CD14-positive monocyte (primary cell): ENCODE measurements around the gene MAP3K7CL. TPM values are rescaled to one million over a fixed set of nuclear protein-coding genes. Genes with fewer than 3 reads are reported as not detected.

ENCODE experiments used
- DNase-seq, 3 donors: peaks; one replicate each; pipeline ENCODE4 v3.0.0-alpha.2; 2011 to 2022
- H2AFZ ChIP-seq: 2 replicates; pipeline ENCODE4 v1.6.0; 2012; ENCODE audit warnings: mild to moderate bottlenecking, low read depth, low read length, inconsistent platforms; ENCODE audit not compliant: insufficient read depth, poor library complexity, severe bottlenecking
- H3K27ac ChIP-seq, 2 donors: 1 replicate in 1 of 2; 2 replicates in 1 of 2; pipeline ENCODE4 v1.5.1; 2012 to 2013; ENCODE audit warnings: low read length in 2 of 2, control low read depth in 1 of 2, inconsistent platforms in 1 of 2, low read depth in 1 of 2, mild to moderate bottlenecking in 1 of 2
- H3K27me3 ChIP-seq, 2 donors: one replicate each; pipeline versions ENCODE4 v1.6.0 to v1.6.1; 2011 to 2013; ENCODE audit warnings: low read length in 2 of 2; ENCODE audit not compliant: control insufficient read depth in 2 of 2, insufficient read depth in 2 of 2
- H3K36me3 ChIP-seq, 2 donors: replicated peaks in 1 of 2; 1 replicate in 1 of 2; 2 replicates in 1 of 2; pipeline versions ENCODE4 v1.5.1 to v1.6.1; 2012 to 2013; ENCODE audit warnings: low read length in 2 of 2, control low read depth in 1 of 2, inconsistent platforms in 1 of 2, mild to moderate bottlenecking in 1 of 2; ENCODE audit not compliant: insufficient read depth in 2 of 2, control insufficient read depth in 1 of 2
- H3K4me1 ChIP-seq, 2 donors: 1 replicate in 1 of 2; 2 replicates in 1 of 2; pipeline versions ENCODE4 v1.5.1 to v1.6.1; 2012 to 2013; ENCODE audit warnings: low read length in 2 of 2, control low read depth in 1 of 2, inconsistent platforms in 1 of 2, mild to moderate bottlenecking in 1 of 2, moderate library complexity in 1 of 2; ENCODE audit not compliant: insufficient read depth in 2 of 2, control insufficient read depth in 1 of 2
- H3K4me2 ChIP-seq: replicated peaks from 2 replicates; pipeline ENCODE3; 2012; ENCODE audit warnings: low read length, moderate library complexity, mild to moderate bottlenecking; ENCODE audit not compliant: poor library complexity, severe bottlenecking; ENCODE audit errors: extremely low read depth
- H3K4me3 ChIP-seq, 3 experiments: fragments of 200-600 bp in 1 of 3; sonication (generic) in 1 of 3; replicated peaks in 1 of 3; 1 replicate in 2 of 3; 2 replicates in 1 of 3; pipeline ENCODE4 v1.5.1; 2011 to 2013; ENCODE audit warnings: low read length in 3 of 3, mild to moderate bottlenecking in 3 of 3, control low read depth in 2 of 3, low read depth in 2 of 3, inconsistent platforms in 1 of 3, moderate library complexity in 1 of 3
- H3K79me2 ChIP-seq: 2 replicates; pipeline ENCODE4 v1.6.0; 2012; ENCODE audit warnings: mild to moderate bottlenecking, control low read depth, inconsistent platforms, low read length, moderate library complexity; ENCODE audit not compliant: insufficient read depth
- H3K9ac ChIP-seq: 2 replicates; pipeline ENCODE4 v1.6.0; 2017; ENCODE audit warnings: low read length, mild to moderate bottlenecking; ENCODE audit not compliant: insufficient read depth, poor library complexity, severe bottlenecking
- H3K9me3 ChIP-seq, 2 donors: replicated peaks in 1 of 2; 1 replicate in 1 of 2; 2 replicates in 1 of 2; pipeline versions ENCODE4 v1.5.1 to v1.6.1; 2012 to 2013; ENCODE audit warnings: low read length in 2 of 2, control low read depth in 1 of 2; ENCODE audit not compliant: control insufficient read depth in 1 of 2, insufficient read depth in 1 of 2
- H4K20me1 ChIP-seq: 2 replicates; pipeline ENCODE4 v1.6.0; 2012; ENCODE audit warnings: mild to moderate bottlenecking, low read length, control low read depth, moderate library complexity; ENCODE audit not compliant: insufficient read depth
- H3K27ac Mint-ChIP-seq, 7 donors: one replicate each; pipeline ENCODE4 v1.8.0; 2020; ENCODE audit warnings: mild to moderate bottlenecking in 7 of 7, mixed read lengths in 7 of 7, moderate library complexity in 6 of 7, inconsistent platforms in 2 of 7
- H3K27me3 Mint-ChIP-seq, 3 donors: one replicate each; pipeline ENCODE4 v1.8.0; 2021 to 2022; ENCODE audit warnings: low read depth in 3 of 3, mild to moderate bottlenecking in 3 of 3, mixed read lengths in 3 of 3, moderate library complexity in 3 of 3, inconsistent platforms in 1 of 3
- H3K36me3 Mint-ChIP-seq, 2 donors: one replicate each; pipeline ENCODE4 v1.8.0; 2020; ENCODE audit warnings: mixed read lengths in 2 of 2, inconsistent platforms in 1 of 2, mild to moderate bottlenecking in 1 of 2
- H3K4me1 Mint-ChIP-seq: one replicate; pipeline ENCODE4 v1.8.0; 2020; ENCODE audit warnings: mild to moderate bottlenecking, mixed read lengths
- H3K4me3 Mint-ChIP-seq, 2 donors: one replicate each; pipeline ENCODE4 v1.8.0; 2020; ENCODE audit warnings: mild to moderate bottlenecking in 2 of 2, mixed read lengths in 2 of 2, moderate library complexity in 1 of 2
- H3K9me3 Mint-ChIP-seq, 7 donors: one replicate each; pipeline ENCODE4 v1.8.0; 2020 to 2022; ENCODE audit warnings: mixed read lengths in 7 of 7, mild to moderate bottlenecking in 6 of 7, moderate library complexity in 6 of 7, inconsistent platforms in 2 of 7
- WGBS: methylation state at CpG from one replicate; pipeline ENCODE4 v1.1.5; 2013; ENCODE audit warnings: missing lambda C conversion rate; ENCODE audit not compliant: insufficient coverage; 5-methylcytosine and 5-hydroxymethylcytosine counted together
- intact Hi-C, 2 donors: fragments of 100-400 bp; cut with micrococcal nuclease; formaldehyde crosslinking; loops; one replicate each; pipeline versions ENCODE4 v1.15.0 to v1.15.1; 2023
- polyA plus RNA-seq, 3 donors: library from polyadenylated mRNA; depleted of rRNA in 1 of 3; unstranded in 2 of 3; stranded (reverse) in 1 of 3; fragments of 300-500 nt in 2 of 3; fragments of >200 nt in 1 of 3; fragmentation: Illumina TruSeq in 2 of 3; gene quantifications; 1 replicate in 2 of 3; 2 replicates in 1 of 3; pipeline ENCODE4 v1.2.3, GENCODE V29; 2012 to 2021
- TF ChIP-seq, protein P1 (sequence below): fragments of 200-600 bp; IDR thresholded peaks from one replicate; pipeline ENCODE4 v1.8.0; 2022; ENCODE audit warnings: antibody characterized with exemption, mild to moderate bottlenecking

The MAP3K7CL gene
- polyA plus RNA-seq, 3 donors, result 14.6 to 15.8 (median 15.7) TPM

DNA sequence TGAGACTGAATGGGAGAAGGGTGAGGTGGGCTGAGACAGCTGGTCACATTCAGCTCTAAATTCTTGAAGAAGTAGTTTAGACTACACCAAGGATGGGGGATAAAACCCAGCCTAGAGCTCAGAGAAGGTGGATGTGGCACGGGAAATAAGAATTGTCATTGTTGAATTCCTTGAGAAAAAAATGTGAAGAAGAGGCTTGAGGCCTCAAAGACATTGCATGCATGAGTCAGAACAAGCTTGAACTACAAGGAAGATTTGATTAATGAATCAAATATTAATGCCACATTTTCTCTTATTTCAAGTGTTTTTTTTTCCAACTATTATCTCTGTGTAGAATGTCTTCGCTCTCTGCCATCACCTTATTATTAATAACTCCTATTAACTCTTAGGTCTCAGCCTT is 58.9 kb downstream of the MAP3K7CL start:
- Histone ChIP-seq H2AFZ (no peak overlapping the region), H3K9me3 (peaks cover 0 to 5% of the 10 kb centered on the region in 2 donors), H3K27me3 (no peaks in the 10 kb centered on the region), H3K36me3 (no peaks in the 10 kb centered on the region), H3K4me1 (peaks cover 78 to 90% of the 10 kb centered on the region in 2 donors), H3K4me2 (no peak overlapping the region), H3K27ac (peak overlapping the region in 1 of 2 donors; percentile 10), H4K20me1 (no peaks in the 10 kb centered on the region), H3K9ac (no peak overlapping the region), H3K4me3 (no peak overlapping the region), H3K79me2 (no peaks in the 10 kb centered on the region)
- intact Hi-C loops, result no loop called here
- Mint-ChIP-seq H3K27ac (peak overlapping the region in 6 of 7 donors; percentile 18 to 99 (median 89)), H3K4me1 (peaks cover 78% of the 10 kb centered on the region), H3K9me3 (peaks cover 0 to 8% (median 0%) of the 10 kb centered on the region in 7 donors), H3K36me3 (peaks cover 0 to 7% of the 10 kb centered on the region in 2 donors), H3K4me3 (no peak overlapping the region), H3K27me3 (no peaks in the 10 kb centered on the region)
- no peak for DNase-seq
- TF ChIP-seq, protein P1, sequence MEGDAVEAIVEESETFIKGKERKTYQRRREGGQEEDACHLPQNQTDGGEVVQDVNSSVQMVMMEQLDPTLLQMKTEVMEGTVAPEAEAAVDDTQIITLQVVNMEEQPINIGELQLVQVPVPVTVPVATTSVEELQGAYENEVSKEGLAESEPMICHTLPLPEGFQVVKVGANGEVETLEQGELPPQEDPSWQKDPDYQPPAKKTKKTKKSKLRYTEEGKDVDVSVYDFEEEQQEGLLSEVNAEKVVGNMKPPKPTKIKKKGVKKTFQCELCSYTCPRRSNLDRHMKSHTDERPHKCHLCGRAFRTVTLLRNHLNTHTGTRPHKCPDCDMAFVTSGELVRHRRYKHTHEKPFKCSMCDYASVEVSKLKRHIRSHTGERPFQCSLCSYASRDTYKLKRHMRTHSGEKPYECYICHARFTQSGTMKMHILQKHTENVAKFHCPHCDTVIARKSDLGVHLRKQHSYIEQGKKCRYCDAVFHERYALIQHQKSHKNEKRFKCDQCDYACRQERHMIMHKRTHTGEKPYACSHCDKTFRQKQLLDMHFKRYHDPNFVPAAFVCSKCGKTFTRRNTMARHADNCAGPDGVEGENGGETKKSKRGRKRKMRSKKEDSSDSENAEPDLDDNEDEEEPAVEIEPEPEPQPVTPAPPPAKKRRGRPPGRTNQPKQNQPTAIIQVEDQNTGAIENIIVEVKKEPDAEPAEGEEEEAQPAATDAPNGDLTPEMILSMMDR, result no peak
- no CpG with 5 or more reads among the region's 2 CpGs for WGBS

DNA sequence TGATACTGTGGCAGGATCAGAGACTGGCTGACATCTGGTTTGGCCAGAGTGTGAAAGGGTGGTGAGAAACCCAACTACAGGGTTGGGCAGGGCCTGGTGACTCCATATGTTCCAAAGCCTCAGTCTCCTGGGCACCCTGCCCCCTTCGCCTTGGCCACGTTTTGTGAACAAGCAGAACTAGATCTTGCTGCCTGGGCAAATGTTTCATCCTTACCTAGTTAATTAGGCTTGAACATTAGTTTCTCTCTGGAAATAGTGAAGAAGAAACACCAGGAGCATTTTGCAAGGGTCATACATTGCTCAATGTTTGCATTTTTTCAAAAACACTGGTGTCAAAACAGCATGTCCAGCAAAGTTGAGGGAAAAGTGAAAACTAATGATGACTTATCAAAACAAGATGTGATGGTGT is 60.5 kb downstream of the MAP3K7CL start:
- intact Hi-C loops, result no loop called here
- H3K4me2 ChIP-seq, result peak overlapping the region; percentile 35
- no peak overlapping the region for H2AFZ ChIP-seq
- H3K9ac ChIP-seq, result peak overlapping the region; percentile 34
- DNase-seq, result peak; percentile 78 to 86 (median 81)
- peaks cover 0 to 5% of the 10 kb centered on the region in 2 donors for H3K9me3 ChIP-seq
- H3K36me3 ChIP-seq, result no peaks in the 10 kb centered on the region
- peak overlapping the region in 1 of 3 experiments; percentile 35 for H3K4me3 ChIP-seq
- Mint-ChIP-seq H3K36me3 (peaks cover 0 to 7% of the 10 kb centered on the region in 2 donors), H3K27ac (peak overlapping the region; percentile 92 to 100 (median 93)), H3K9me3 (peaks cover 0 to 4% (median 0%) of the 10 kb centered on the region in 7 donors), H3K4me3 (no peak overlapping the region), H3K27me3 (no peaks in the 10 kb centered on the region), H3K4me1 (peaks cover 80% of the 10 kb centered on the region)
- H3K27ac ChIP-seq, result peak overlapping the region; percentile 92 to 98
- TF ChIP-seq, protein P1, result no peak
- no peaks in the 10 kb centered on the region for H3K27me3 ChIP-seq
- H4K20me1 ChIP-seq, result no peaks in the 10 kb centered on the region
- peaks cover 81 to 90% of the 10 kb centered on the region in 2 donors for H3K4me1 ChIP-seq
- H3K79me2 ChIP-seq, result no peaks in the 10 kb centered on the region
- WGBS, result no CpG with 5 or more reads among the region's 2 CpGs
